GM12878 (cell line): ENCODE results near the gene PCSK1. TPM values are rescaled to one million over a fixed set of nuclear protein-coding genes. Genes with fewer than 3 reads are reported as not detected.

Source experiments
- ATAC-seq: fragments of 200-7000 bp; cut with Tn5 transposase; 3 replicates; pipeline ENCODE4 v1.9.1; 2020; ENCODE audit warnings: mild to moderate bottlenecking, moderate library complexity
- BruUV-seq: library from RNA; stranded (reverse); fragments of 400-500 nt; replicated peaks from 2 replicates; lab custom pipeline; 2021; lab: Mats Ljungman, UMichigan
- CTCF ChIA-PET: fragments of 300-600 bp; sonication (Branson Sonifier 250); formaldehyde crosslinking; extraction: SDS; loops from one replicate; lab custom pipeline; 2021; ENCODE audit warnings: inconsistent platforms; lab: Yijun Ruan, JAX
- POLR2A ChIA-PET: fragments of 350-600 bp; formaldehyde crosslinking; extraction: SDS; loops from one replicate; lab custom pipeline; 2021; ENCODE audit warnings: inconsistent platforms; lab: Charles Lee
- RAD21 ChIA-PET: fragments of 300-600 bp; sonication (Branson Sonifier 250); formaldehyde crosslinking; loops from one replicate; lab custom pipeline; 2023; ENCODE audit warnings: antibody characterized with exemption; ENCODE audit not compliant: unreplicated experiment; lab: Charles Lee
- SMC1A ChIA-PET: fragments of 300-600 bp; sonication (Branson Sonifier 250); formaldehyde crosslinking; loops from one replicate; lab custom pipeline; 2023; ENCODE audit not compliant: unreplicated experiment, uncharacterized antibody; lab: Charles Lee
- DNase-seq: peaks from one replicate; pipeline ENCODE4 v3.0.0-alpha.2; 2011; ENCODE audit warnings: low read depth, low spot score
- FAIRE-seq: peaks from 3 replicates; lab custom pipeline; 2011; peaks lifted over from hg19 to GRCh38; lab: Jason Lieb, UNC
- H2AFZ ChIP-seq: 2 replicates; pipeline ENCODE4 v1.6.0; 2011; ENCODE audit warnings: low read depth, low read length, control low read depth; ENCODE audit not compliant: control insufficient read depth
- H3K27ac ChIP-seq: 2 replicates; pipeline ENCODE4 v1.5.1; 2011; ENCODE audit warnings: control low read depth; ENCODE audit not compliant: control insufficient read depth, insufficient read depth
- H3K27me3 ChIP-seq, 2 experiments: replicated peaks in 1 of 2; 2 replicates each; pipeline versions ENCODE4 v1.6.0 to v1.6.1; 2011; ENCODE audit warnings: low read length in 1 of 2; ENCODE audit not compliant: control insufficient read depth in 2 of 2, insufficient read depth in 2 of 2
- H3K36me3 ChIP-seq, 2 experiments: 2 replicates each; pipeline ENCODE4 v1.5.1; 2011; ENCODE audit warnings: low read length in 1 of 2; ENCODE audit not compliant: control insufficient read depth in 2 of 2, insufficient read depth in 2 of 2
- H3K4me1 ChIP-seq: 2 replicates; pipeline ENCODE4 v1.6.1; 2011; ENCODE audit warnings: mild to moderate bottlenecking, low read length, moderate library complexity, mixed read lengths; ENCODE audit not compliant: control insufficient read depth, insufficient read depth
- H3K4me2 ChIP-seq: 2 replicates; pipeline ENCODE4 v1.6.0; 2011; ENCODE audit warnings: control low read depth; ENCODE audit not compliant: control insufficient read depth, insufficient read depth
- H3K4me3 ChIP-seq: fragments of 200-600 bp; sonication (generic); 2 replicates; pipeline ENCODE4 v1.5.1; 2016
- H3K79me2 ChIP-seq: 2 replicates; pipeline ENCODE4 v1.6.0; 2011; ENCODE audit warnings: low read length; ENCODE audit not compliant: control insufficient read depth, insufficient read depth
- H3K9ac ChIP-seq: 2 replicates; pipeline ENCODE4 v1.8.0; 2011; ENCODE audit warnings: low read length, control low read depth, mixed read lengths; ENCODE audit not compliant: control insufficient read depth, insufficient read depth
- H3K9me3 ChIP-seq: replicated peaks from 3 replicates; pipeline ENCODE4 v1.5.1; 2011; ENCODE audit warnings: mild to moderate bottlenecking, low read length; ENCODE audit not compliant: control insufficient read depth, insufficient read depth
- H4K20me1 ChIP-seq: 2 replicates; pipeline ENCODE4 v1.6.0; 2011; ENCODE audit not compliant: control insufficient read depth, insufficient read depth
- BRCA1 ChIP-seq: IDR thresholded peaks from 2 replicates; pipeline ENCODE4 v1.6.1; 2011; ENCODE audit warnings: low read depth, low read length, improper control_type of control experiment
- CHD1 ChIP-seq: IDR thresholded peaks from 2 replicates; pipeline ENCODE4 v1.6.1; 2012; ENCODE audit warnings: low read depth, low read length, improper control_type of control experiment
- CREM ChIP-seq: IDR thresholded peaks from 2 replicates; pipeline ENCODE4 v1.6.1; 2014; ENCODE audit warnings: antibody characterized with exemption, low read depth
- ESRRA ChIP-seq: IDR thresholded peaks from 2 replicates; pipeline ENCODE4 v1.6.1; 2012; ENCODE audit warnings: mild to moderate bottlenecking, low read length, improper control_type of control experiment
- ETV6 ChIP-seq, 2 experiments: fragments of 450-650 bp in 1 of 2; IDR thresholded peaks in 1 of 2; conservative IDR thresholded peaks in 1 of 2; 2 replicates each; pipeline ENCODE4 v1.6.1; 2014; ENCODE audit warnings: antibody characterized with exemption in 1 of 2, borderline replicate concordance in 1 of 2, low read depth in 1 of 2, mild to moderate bottlenecking in 1 of 2, moderate library complexity in 1 of 2
- FOXM1 ChIP-seq: IDR thresholded peaks from 2 replicates; pipeline ENCODE4 v1.6.1; 2012; ENCODE audit warnings: low read depth, mild to moderate bottlenecking, inconsistent platforms, low read length, moderate library complexity
- MEF2A ChIP-seq: IDR thresholded peaks from 2 replicates; pipeline ENCODE4 v1.6.1; 2011; ENCODE audit warnings: low read depth, mild to moderate bottlenecking, low read length, moderate library complexity; ENCODE audit not compliant: insufficient read depth
- MEF2B ChIP-seq: fragments of 450-650 bp; IDR thresholded peaks from 2 replicates; pipeline ENCODE4 v1.6.1; 2018; ENCODE audit warnings: mild to moderate bottlenecking, moderate library complexity; ENCODE audit not compliant: partially characterized antibody, poor library complexity, severe bottlenecking
- NBN ChIP-seq: fragments of 450-650 bp; IDR thresholded peaks from 2 replicates; pipeline ENCODE4 v1.6.1; 2016
- NR2F1 ChIP-seq: fragments of 450-650 bp; conservative IDR thresholded peaks from 2 replicates; pipeline ENCODE4 v1.6.1; 2017; ENCODE audit warnings: mild to moderate bottlenecking
- PML ChIP-seq: IDR thresholded peaks from 2 replicates; pipeline ENCODE4 v1.6.1; 2012; ENCODE audit warnings: low read length, inconsistent platforms
- RELA ChIP-seq: fragments of 450-650 bp; IDR thresholded peaks from 2 replicates; pipeline ENCODE4 v1.8.0; 2014; ENCODE audit warnings: borderline replicate concordance; ENCODE audit not compliant: partially characterized antibody
- SMAD5 ChIP-seq: IDR thresholded peaks from 2 replicates; pipeline ENCODE4 v1.6.1; 2016; ENCODE audit warnings: antibody characterized with exemption, low read depth
- SMARCA5 ChIP-seq: fragments of 450-650 bp; IDR thresholded peaks from 2 replicates; pipeline ENCODE4 v1.6.1; 2017; ENCODE audit warnings: mild to moderate bottlenecking
- WRNIP1 ChIP-seq: IDR thresholded peaks from 2 replicates; pipeline ENCODE4 v1.6.1; 2011; ENCODE audit warnings: low read depth, low read length, improper control_type of control experiment, borderline replicate concordance
- YY1 ChIP-seq: IDR thresholded peaks from 2 replicates; pipeline ENCODE4 v1.6.1; 2011; ENCODE audit warnings: low read depth, mild to moderate bottlenecking, low read length
- ZBTB4 ChIP-seq: fragments of 450-650 bp; formaldehyde crosslinking; IDR thresholded peaks from 2 replicates; pipeline ENCODE4 v1.4.0; 2022; ENCODE audit warnings: mild to moderate bottlenecking, moderate library complexity
- ZNF207 ChIP-seq: fragments of 450-650 bp; IDR thresholded peaks from 2 replicates; pipeline ENCODE4 v1.6.1; 2014; ENCODE audit warnings: antibody characterized with exemption, mild to moderate bottlenecking, borderline replicate concordance
- WGBS: methylation state at CpG from one replicate; pipeline ENCODE4 v1.1.6; 2016; ENCODE audit warnings: low lambda C conversion rate; ENCODE audit not compliant: insufficient replicate concordance, insufficient coverage; ENCODE audit errors: missing lambda C conversion rate; 5-methylcytosine and 5-hydroxymethylcytosine counted together
- in situ Hi-C: fragments of 300-500 bp; cut with MboI; formaldehyde crosslinking; loops from 9 replicates; pipeline ENCODE4 v1.14.3; 2018; ENCODE audit warnings: mixed read lengths
- intact Hi-C: fragments of 100-400 bp; cut with micrococcal nuclease; formaldehyde crosslinking; loops from one replicate; pipeline ENCODE4 v1.14.2; 2022; ENCODE audit not compliant: unreplicated experiment
- polyA plus RNA-seq, 11 experiments: library from polyadenylated mRNA; depleted of rRNA in 4 of 11; unstranded in 6 of 11; stranded (reverse) in 5 of 11; fragments of >200 nt; fragmentation: Nextera tagmentation in 4 of 11; fragmentation: Illumina TruSeq in 1 of 11; extraction: Ambion mirVana in 4 of 11; extraction: Trizol in 1 of 11; gene quantifications; 1 replicate in 1 of 11; 2 replicates in 10 of 11; pipeline versions ENCODE4 v1.2.1 to v1.2.3, GENCODE V29; 2011 to 2016; ENCODE audit warnings: inconsistent platforms in 2 of 11, missing spikeins in 2 of 11, low read depth in 1 of 11
- total RNA-seq, 4 experiments: library from RNA; depleted of rRNA in 3 of 4; stranded (reverse); fragments of >200 nt in 3 of 4; fragmentation: Illumina TruSeq in 1 of 4; extraction: Trizol in 1 of 4; gene quantifications; 2 replicates each; pipeline versions ENCODE4 v1.2.1 to v1.2.3, GENCODE V29; 2013 to 2021
- TF ChIP-seq, protein P1 (sequence below): fragments of 450-650 bp; IDR thresholded peaks from 2 replicates; pipeline ENCODE4 v1.6.1; 2017; ENCODE audit warnings: borderline replicate concordance

Gene PCSK1
- total and polyA plus RNA-seq, 10 of the 15 experiments (the other 5 are each of a cell fraction or from before 2014, with no cell fraction given): 0.03 to 0.24 (median 0.07) TPM; not detected in 4

DNA sequence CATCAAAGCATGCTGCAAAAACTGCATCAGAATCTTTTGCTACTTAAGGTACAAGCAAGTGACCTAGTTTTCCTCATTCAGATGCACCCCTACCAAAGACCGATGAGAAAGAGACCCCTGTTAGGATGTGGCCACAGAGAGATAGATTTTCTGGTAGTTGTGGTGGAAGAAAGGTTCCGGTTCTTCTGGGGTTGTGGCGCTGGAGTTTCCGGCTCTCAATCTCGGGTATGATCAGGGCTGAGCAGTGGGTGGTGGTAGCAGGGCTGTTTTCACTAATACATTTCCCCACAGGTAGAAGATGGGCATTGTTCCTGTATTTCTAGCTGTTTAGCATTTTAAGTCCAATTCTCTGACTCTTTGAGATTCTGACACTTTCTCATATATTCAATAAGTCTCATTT, 58.4 kb downstream of the PCSK1 start (continued):
- TF ChIP-seq MEF2B (no peak), RELA (no peak), NR2F1 (no peak), YY1 (no peak), BRCA1 (no peak), ESRRA (no peak)

DNA sequence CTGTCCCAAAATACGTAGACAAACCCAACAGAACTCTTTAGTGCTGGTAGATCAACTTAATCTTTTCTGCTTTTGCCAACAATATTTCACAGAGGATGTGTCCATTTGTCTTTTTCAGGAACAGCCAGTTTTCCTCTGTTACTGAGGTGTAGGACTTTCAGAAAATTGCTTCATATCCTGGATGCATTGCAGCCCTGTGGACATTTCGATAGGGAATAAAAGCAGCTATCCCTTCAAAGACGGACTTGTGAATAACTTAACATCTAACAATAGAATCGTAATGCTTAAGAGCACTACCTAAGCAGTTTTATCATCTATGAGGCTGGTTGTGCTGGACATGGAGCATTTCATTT, 59.7 kb downstream of the PCSK1 start:
- Histone ChIP-seq H3K9me3 (no peaks in the 10 kb centered on the region), H2AFZ (no peak overlapping the region), H3K36me3 (no peaks in the 10 kb centered on the region), H3K27me3 (peaks cover 0 to 2% of the 10 kb centered on the region in 2 experiments; a peak in 1 of 4 replicates), H3K9ac (no peak overlapping the region), H3K4me2 (no peak overlapping the region), H3K27ac (no peak overlapping the region), H3K4me1 (no peaks in the 10 kb centered on the region), H3K4me3 (no peak overlapping the region), H3K79me2 (no peaks in the 10 kb centered on the region), H4K20me1 (no peaks in the 10 kb centered on the region)
- no peak for ATAC-seq
- no TSS peak for BruUV-seq
- DNase-seq: no peak
- ChIA-PET RAD21 (no interaction called here), CTCF (no interaction called here), SMC1A (no interaction called here), POLR2A (no interaction called here)
- in situ Hi-C loops: no loop called here
- intact Hi-C loops: no loop called here
- WGBS: 34% methylated on average over 4 of the region's 4 CpGs
- no peak for FAIRE-seq
- TF ChIP-seq CREM: no peak
- no peak for TF ChIP-seq MEF2A
- no peak for TF ChIP-seq SMAD5
- TF ChIP-seq ETV6 (conservative IDR thresholded peaks at IDR 0.05 in 1 of 2, IDR thresholded peaks at IDR 0.05 in 1 of 2; ENCODE audit: borderline replicate concordance in 1 of 2, low read depth in 1 of 2): no peak
- no peak for TF ChIP-seq CHD1
- no peak for TF ChIP-seq WRNIP1
- TF ChIP-seq PML: no peak
- TF ChIP-seq NBN: no peak
- TF ChIP-seq ZBTB4: no peak
- no peak for TF ChIP-seq FOXM1
- no peak for TF ChIP-seq SMARCA5
- TF ChIP-seq, protein P1, sequence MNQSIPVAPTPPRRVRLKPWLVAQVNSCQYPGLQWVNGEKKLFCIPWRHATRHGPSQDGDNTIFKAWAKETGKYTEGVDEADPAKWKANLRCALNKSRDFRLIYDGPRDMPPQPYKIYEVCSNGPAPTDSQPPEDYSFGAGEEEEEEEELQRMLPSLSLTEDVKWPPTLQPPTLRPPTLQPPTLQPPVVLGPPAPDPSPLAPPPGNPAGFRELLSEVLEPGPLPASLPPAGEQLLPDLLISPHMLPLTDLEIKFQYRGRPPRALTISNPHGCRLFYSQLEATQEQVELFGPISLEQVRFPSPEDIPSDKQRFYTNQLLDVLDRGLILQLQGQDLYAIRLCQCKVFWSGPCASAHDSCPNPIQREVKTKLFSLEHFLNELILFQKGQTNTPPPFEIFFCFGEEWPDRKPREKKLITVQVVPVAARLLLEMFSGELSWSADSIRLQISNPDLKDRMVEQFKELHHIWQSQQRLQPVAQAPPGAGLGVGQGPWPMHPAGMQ: no peak
- no peak for TF ChIP-seq ZNF207
